ENCODE data around the gene MTA3.

GRCh38 chr2:42542871-42543270 lies 25.6 kb upstream of the MTA3 start:
- TF ChIP-seq CTCF (conservative IDR thresholded peaks at IDR 0.05; ENCODE audit: low read length) (no peak), EZH2phosphoT487 (IDR thresholded peaks at IDR 0.05; ENCODE audit: borderline replicate concordance) (no peak)

All from Loucy (cell line).